Subcutaneous abdominal adipose tissue (tissue), 5 donors: ENCODE data around the gene PRODH.
"Not testable (repeated sequence)": the region's sequence is repeated elsewhere in the genome, so short reads cannot be mapped to it uniquely, and the experiment has no call there.

Source experiments
- H3K27ac ChIP-seq: one replicate; pipeline ENCODE4 v1.7.0; 2013; ENCODE audit warnings: low read depth, mild to moderate bottlenecking, inconsistent platforms, low read length, moderate library complexity
- H3K27me3 ChIP-seq, 5 donors: one replicate each; pipeline ENCODE4 v1.7.0; 2013; ENCODE audit warnings: low read length in 5 of 5, inconsistent platforms in 1 of 5; ENCODE audit not compliant: control insufficient read depth in 5 of 5, insufficient read depth in 4 of 5
- H3K36me3 ChIP-seq, 5 donors: one replicate each; pipeline ENCODE4 v1.7.0; 2013; ENCODE audit warnings: low read length in 5 of 5; ENCODE audit not compliant: control insufficient read depth in 5 of 5, insufficient read depth in 5 of 5
- H3K4me1 ChIP-seq, 5 donors: one replicate each; pipeline ENCODE4 v1.7.0; 2013; ENCODE audit warnings: low read length in 5 of 5, mild to moderate bottlenecking in 3 of 5, moderate library complexity in 1 of 5; ENCODE audit not compliant: control insufficient read depth in 5 of 5, insufficient read depth in 5 of 5
- H3K4me3 ChIP-seq, 5 donors: one replicate each; pipeline ENCODE4 v1.7.0; 2013; ENCODE audit warnings: low read length in 5 of 5, low read depth in 1 of 5
- H3K9ac ChIP-seq, 5 donors: one replicate each; pipeline ENCODE4 v1.7.0; 2013; ENCODE audit warnings: low read length in 5 of 5, mild to moderate bottlenecking in 4 of 5, moderate library complexity in 3 of 5
- H3K9me3 ChIP-seq, 5 donors: one replicate each; pipeline ENCODE4 v1.7.0; 2013; ENCODE audit warnings: low read length in 5 of 5; ENCODE audit not compliant: control insufficient read depth in 5 of 5
- donor health status: healthy.
- donor health status: healthy.
- donor health status: healthy.
- donor health status: healthy.
- donor health status: healthy.

Gene PRODH

GRCh38 chr22:18968011-18968749 lies 32.1 kb upstream of the PRODH start:
- Histone ChIP-seq H3K27me3 (peaks cover 0 to 43% (median 17%) of the 10 kb centered on the region in 5 donors), H3K9ac (no peak overlapping the region), H3K9me3 (no peaks in the 10 kb centered on the region), H3K36me3 (no peaks in the 10 kb centered on the region), H3K4me1 (peaks cover 0 to 7% (median 2%) of the 10 kb centered on the region in 5 donors), H3K27ac (no peak overlapping the region), H3K4me3 (no peak overlapping the region)

GRCh38 chr22:18967391-18968010 lies 31.4 kb upstream of the PRODH start:
- H3K27ac ChIP-seq, H3K4me3 ChIP-seq, H3K9me3 ChIP-seq, H3K9ac ChIP-seq, H3K36me3 ChIP-seq, H3K4me1 ChIP-seq: not testable (repeated sequence)
- peaks cover 0 to 43% (median 17%) of the 10 kb centered on the region in 5 donors for H3K27me3 ChIP-seq

GRCh38 chr22:18966748-18967147 lies 30.7 kb upstream of the PRODH start:
- Histone ChIP-seq H3K9ac (no peak overlapping the region), H3K36me3 (no peaks in the 10 kb centered on the region), H3K4me1 (peaks cover 0 to 7% (median 2%) of the 10 kb centered on the region in 5 donors), H3K4me3 (no peak overlapping the region), H3K27me3 (peaks cover 0 to 43% (median 17%) of the 10 kb centered on the region in 5 donors), H3K9me3 (no peaks in the 10 kb centered on the region), H3K27ac (no peak overlapping the region)

GRCh38 chr22:18965526-18966421 lies 29.7 kb upstream of the PRODH start:
- Histone ChIP-seq H3K27me3 (peaks cover 0 to 38% (median 14%) of the 10 kb centered on the region in 5 donors), H3K4me1 (peaks cover 0 to 4% (median 2%) of the 10 kb centered on the region in 5 donors), H3K9me3 (no peaks in the 10 kb centered on the region), H3K9ac (no peak overlapping the region), H3K4me3 (no peak overlapping the region), H3K27ac (no peak overlapping the region), H3K36me3 (no peaks in the 10 kb centered on the region)

- H3K4me3 ChIP-seq, result not testable (repeated sequence)
These were observed 28.6 kb upstream of the PRODH start for GRCh38 chr22:18964501-18965265.

GRCh38 chr22:18964051-18964450 lies 28.0 kb upstream of the PRODH start:
- H3K9ac ChIP-seq, H3K4me3 ChIP-seq: not testable (repeated sequence)
- peaks cover 0 to 27% (median 9%) of the 10 kb centered on the region in 5 donors for H3K27me3 ChIP-seq

More at GRCh38 chr22:18964501-18965265, 28.6 kb upstream of the PRODH start:
- H3K27ac ChIP-seq, H3K9me3 ChIP-seq, H3K9ac ChIP-seq, H3K4me1 ChIP-seq, H3K36me3 ChIP-seq: not testable (repeated sequence)
- peaks cover 0 to 34% (median 14%) of the 10 kb centered on the region in 5 donors for H3K27me3 ChIP-seq

DNA sequence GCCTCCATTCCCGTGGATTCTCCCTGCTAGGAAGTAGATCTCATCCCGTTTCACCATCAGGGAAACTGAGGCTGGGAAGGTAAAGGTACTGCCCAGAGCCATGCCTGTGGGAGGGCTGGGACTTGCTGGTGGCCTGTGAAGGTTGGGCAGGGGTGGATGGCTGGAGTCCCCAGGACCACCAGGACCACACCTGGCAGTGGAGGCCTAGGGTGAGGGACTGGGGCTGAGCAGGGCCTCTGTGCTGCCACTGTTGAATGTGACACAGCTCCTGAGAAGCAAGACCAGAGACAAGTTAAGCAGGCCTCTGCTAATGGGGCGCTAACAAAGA lies 26.2 kb upstream of the PRODH start:
- no peaks in the 10 kb centered on the region for H3K36me3 ChIP-seq
- no peak overlapping the region for H3K27ac ChIP-seq
- no peaks in the 10 kb centered on the region for H3K9me3 ChIP-seq
- H3K4me3 ChIP-seq, result no peak overlapping the region
- H3K27me3 ChIP-seq, result peaks cover 0 to 18% (median 5%) of the 10 kb centered on the region in 5 donors
- no peak overlapping the region for H3K9ac ChIP-seq
- H3K4me1 ChIP-seq, result no peaks in the 10 kb centered on the region

More at GRCh38 chr22:18964051-18964450, 28.0 kb upstream of the PRODH start:
- not testable (repeated sequence) for H3K9me3 ChIP-seq, H3K4me1 ChIP-seq, H3K36me3 ChIP-seq, H3K27ac ChIP-seq

GRCh38 chr22:18961632-18962307 lies 25.7 kb upstream of the PRODH start:
- H3K4me1 ChIP-seq, H3K9me3 ChIP-seq, H3K9ac ChIP-seq, H3K27ac ChIP-seq, H3K4me3 ChIP-seq, H3K36me3 ChIP-seq: not testable (repeated sequence)
- peaks cover 0 to 14% (median 2%) of the 10 kb centered on the region in 5 donors for H3K27me3 ChIP-seq

DNA sequence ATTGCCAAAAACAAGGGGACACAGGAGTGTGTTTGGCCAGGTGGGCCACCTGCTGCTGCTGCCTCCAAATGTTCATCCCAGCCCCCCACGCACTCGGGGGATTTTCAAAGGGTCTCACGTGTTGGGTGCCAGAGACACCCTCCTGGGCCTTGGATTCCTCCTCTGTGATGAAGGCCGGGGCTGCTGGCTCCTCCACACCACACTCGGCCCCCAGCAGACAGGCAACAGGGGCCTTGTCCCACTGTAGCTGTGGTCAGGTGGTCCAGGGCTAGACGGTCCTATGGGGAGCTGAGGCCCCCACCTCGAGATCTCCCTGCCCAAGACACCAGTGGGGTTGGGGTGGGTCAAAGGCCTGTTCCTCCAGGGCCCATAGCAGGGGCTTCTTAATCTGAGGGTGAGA lies 25.1 kb upstream of the PRODH start:
- not testable (repeated sequence) for H3K4me3 ChIP-seq, H3K9ac ChIP-seq, H3K9me3 ChIP-seq, H3K27ac ChIP-seq, H3K27me3 ChIP-seq, H3K4me1 ChIP-seq, H3K36me3 ChIP-seq
